ENCODE data around the gene ATP1B1. TPM values are rescaled to one million over a fixed set of nuclear protein-coding genes. Genes with fewer than 3 reads are reported as not detected.
"Not testable (repeated sequence)": the region's sequence is repeated elsewhere in the genome, so short reads cannot be mapped to it uniquely, and the experiment has no call there.

The ATP1B1 gene
- total RNA-seq, 2 donors from 2014 or later: 116 to 138 TPM

- Histone ChIP-seq H3K27me3 (no peaks in the 10 kb centered on the region), H3K4me3 (no peak overlapping the region), H3K27ac (peak overlapping the region in 3 of 4 donors; percentile 42 to 67 (median 64)), H3K9me3 (no peaks in the 10 kb centered on the region), H3K4me1 (peaks cover 29% of the 10 kb centered on the region), H3K36me3 (replicated peaks in 1 of 2; ENCODE audit: insufficient read depth in 1 of 2, low read depth in 2 of 2) (peaks cover 0 to 6% of the 10 kb centered on the region in 2 donors)
- ATAC-seq (no peak), DNase-seq (no peak)
- no peak for TF ChIP-seq CTCF (IDR thresholded peaks at IDR 0.05)
- TF ChIP-seq POLR2A (IDR thresholded peaks at IDR 0.05): no peak
- intact Hi-C loops (cut with DNase I): no loop called here
- WGBS, 2 donors: 42 to 43% methylated on average over 6 of the region's 6 CpGs
Observed at GRCh38 chr1:169122976-169123375, 16.5 kb downstream of the ATP1B1 start.

GRCh38 chr1:169124459-169124858 is 18.0 kb downstream of the ATP1B1 start:
- Histone ChIP-seq H3K27ac (peak overlapping the region; percentile 25 to 67 (median 62)), H3K27me3 (no peaks in the 10 kb centered on the region), H3K36me3 (replicated peaks in 1 of 2; ENCODE audit: insufficient read depth in 1 of 2, low read depth in 2 of 2) (peaks cover 0 to 9% of the 10 kb centered on the region in 2 donors), H3K4me1 (peaks cover 21% of the 10 kb centered on the region), H3K9me3 (no peaks in the 10 kb centered on the region), H3K4me3 (no peak overlapping the region)
- intact Hi-C loops (cut with DNase I): no loop called here
- TF ChIP-seq CTCF (IDR thresholded peaks at IDR 0.05) (no peak), POLR2A (IDR thresholded peaks at IDR 0.05) (no peak)
- ATAC-seq (peak; percentile 88), DNase-seq (peak; percentile 43 to 75 (median 62))
- WGBS, 2 donors: 34 to 41% methylated on average over 2 of the region's 2 CpGs

- Histone ChIP-seq H3K4me1 (peaks cover 16% of the 10 kb centered on the region), H3K27ac (peak overlapping the region in 3 of 4 donors; percentile 59 to 67 (median 64))
- H3K36me3 ChIP-seq (replicated peaks in 1 of 2; ENCODE audit: insufficient read depth in 1 of 2, low read depth in 2 of 2); intact Hi-C loops (cut with DNase I); H3K9me3 ChIP-seq; ATAC-seq; H3K27me3 ChIP-seq; DNase-seq; H3K4me3 ChIP-seq: not testable (repeated sequence)
- 75 to 80% methylated on average over 6 of the region's 6 CpGs for WGBS, 2 donors
Observed at GRCh38 chr1:169125597-169125996, 19.1 kb downstream of the ATP1B1 start.

GRCh38 chr1:169126335-169126734 is 19.8 kb downstream of the ATP1B1 start:
- peaks cover 5 to 9% of the 10 kb centered on the region in 2 donors for H3K36me3 ChIP-seq (replicated peaks in 1 of 2; ENCODE audit: insufficient read depth in 1 of 2, low read depth in 2 of 2)
- no peak overlapping the region for H3K4me3 ChIP-seq
- ATAC-seq (no peak), DNase-seq (no peak)
- H3K27ac ChIP-seq: peak overlapping the region in 1 of 4 donors; percentile 67
- intact Hi-C loops (cut with DNase I): no loop called here
- H3K27me3 ChIP-seq: no peaks in the 10 kb centered on the region
- 86 to 92% methylated on average over 3 of the region's 3 CpGs for WGBS, 2 donors
- H3K4me1 ChIP-seq: peaks cover 16% of the 10 kb centered on the region
- no peaks in the 10 kb centered on the region for H3K9me3 ChIP-seq
- no peak for TF ChIP-seq POLR2A (IDR thresholded peaks at IDR 0.05)
- TF ChIP-seq CTCF (IDR thresholded peaks at IDR 0.05): no peak

- ATAC-seq: no peak
Observed at GRCh38 chr1:169127305-169127704, 20.8 kb downstream of the ATP1B1 start.

More at GRCh38 chr1:169127305-169127704, 20.8 kb downstream of the ATP1B1 start:
- Histone ChIP-seq H3K27ac (peak overlapping the region in 2 of 4 donors; percentile 3 to 67), H3K36me3 (replicated peaks in 1 of 2; ENCODE audit: insufficient read depth in 1 of 2, low read depth in 2 of 2) (peaks cover 9% of the 10 kb centered on the region in 2 donors), H3K9me3 (no peaks in the 10 kb centered on the region), H3K4me1 (peaks cover 16% of the 10 kb centered on the region), H3K4me3 (no peak overlapping the region), H3K27me3 (no peaks in the 10 kb centered on the region)
- TF ChIP-seq POLR2A (IDR thresholded peaks at IDR 0.05) (no peak), CTCF (IDR thresholded peaks at IDR 0.05) (no peak)
- WGBS, 2 donors: 64 to 68% methylated on average over 3 of the region's 3 CpGs
- no peak for DNase-seq
- intact Hi-C loops (cut with DNase I): no loop called here

Data from body of pancreas (tissue), 4 donors.